HG03342 (cell line): ENCODE measurements around the gene USP36.

Experiments
- ATAC-seq: cut with Tn5 transposase; IDR thresholded peaks from one replicate; pipeline ENCODE4 v1.9.1; 2021; ENCODE audit warnings: mild to moderate bottlenecking, moderate library complexity; ENCODE audit not compliant: unreplicated experiment

The USP36 gene

DNA sequence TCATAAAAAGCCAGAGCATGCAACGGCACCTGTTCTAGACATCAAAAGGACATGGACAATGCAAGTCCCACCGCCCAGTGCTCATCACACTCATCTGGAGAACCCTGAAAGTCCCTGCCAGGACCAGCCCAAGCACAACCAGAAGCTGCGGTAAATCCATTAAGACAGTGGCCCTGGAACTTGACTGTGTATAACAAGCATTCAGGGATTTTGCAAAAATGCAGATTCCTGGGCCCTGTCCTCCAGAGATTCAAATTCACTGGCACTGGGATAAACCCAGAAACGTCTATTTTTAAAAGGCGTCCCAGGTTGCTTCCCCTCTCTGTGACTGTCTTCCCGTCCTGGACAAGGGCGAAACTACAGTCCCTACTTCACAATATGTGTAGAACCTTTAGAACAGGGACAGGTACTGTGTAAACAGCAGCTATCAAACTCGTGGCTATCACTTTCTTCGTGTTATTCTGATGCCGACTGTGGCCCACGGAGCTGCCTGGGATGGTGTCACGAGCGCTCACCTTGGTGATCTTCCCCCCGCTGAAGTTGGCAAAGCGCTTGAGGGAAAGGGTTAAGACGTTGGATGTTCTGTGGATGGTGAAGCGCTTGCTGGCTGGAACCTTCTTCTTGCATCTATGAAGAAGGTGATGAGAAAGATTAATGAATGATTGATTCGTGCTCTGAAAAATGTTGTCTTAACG is 22.3 kb downstream of the USP36 start:
- ATAC-seq: no peak

DNA sequence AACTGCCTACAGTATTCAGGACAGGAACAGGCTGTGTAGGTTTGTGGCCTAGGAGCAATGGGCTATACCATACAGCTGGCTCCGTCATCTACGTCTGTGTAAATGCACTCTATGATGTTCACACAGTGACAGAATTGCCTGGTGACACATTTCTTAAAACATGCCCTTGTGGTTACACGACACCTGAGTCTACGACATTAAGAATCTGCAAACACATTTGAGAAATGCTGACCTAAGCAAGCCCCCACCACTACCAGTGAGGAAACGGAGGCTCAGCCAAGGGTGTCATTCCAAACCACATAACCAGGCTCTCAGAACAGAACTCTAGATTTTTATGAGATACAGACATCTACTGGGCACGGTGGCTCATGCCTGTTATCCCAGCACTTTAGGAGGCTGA is 23.5 kb downstream of the USP36 start:
- ATAC-seq: no peak

DNA sequence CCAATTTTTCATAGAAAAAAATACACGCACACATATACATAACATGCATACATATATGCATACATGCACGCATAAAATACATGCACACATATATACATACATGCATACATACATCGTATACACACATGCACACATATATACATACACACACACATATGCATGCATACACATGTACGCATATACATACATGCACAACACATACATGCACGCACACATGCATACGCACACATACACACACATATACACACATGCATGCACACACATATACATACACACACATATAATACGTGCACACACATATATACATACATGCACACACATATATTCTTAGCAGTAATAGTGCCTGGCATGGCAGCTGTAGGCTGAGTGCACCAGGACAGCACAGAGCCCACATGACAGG is 24.9 kb downstream of the USP36 start:
- ATAC-seq: no peak

DNA sequence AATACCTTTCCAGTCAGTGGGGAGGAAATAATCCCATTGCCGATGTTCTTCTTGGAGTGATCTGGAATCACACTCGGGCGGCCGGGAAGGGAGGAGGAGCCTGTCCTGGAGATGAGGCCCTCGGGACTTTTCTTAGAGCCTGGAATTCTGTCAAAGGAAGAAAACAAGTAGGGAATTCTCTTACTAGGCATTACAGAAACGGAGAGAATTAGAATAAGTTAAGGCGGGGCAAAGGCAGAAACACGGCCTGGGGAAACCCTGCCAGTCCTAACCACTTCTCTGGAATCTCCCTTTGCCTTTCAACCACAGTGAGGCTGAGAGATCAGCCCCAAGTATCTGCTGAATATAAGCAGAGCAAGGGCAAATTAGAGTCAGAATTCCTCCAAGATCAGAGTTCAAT is 27.8 kb downstream of the USP36 start:
- no peak for ATAC-seq

DNA sequence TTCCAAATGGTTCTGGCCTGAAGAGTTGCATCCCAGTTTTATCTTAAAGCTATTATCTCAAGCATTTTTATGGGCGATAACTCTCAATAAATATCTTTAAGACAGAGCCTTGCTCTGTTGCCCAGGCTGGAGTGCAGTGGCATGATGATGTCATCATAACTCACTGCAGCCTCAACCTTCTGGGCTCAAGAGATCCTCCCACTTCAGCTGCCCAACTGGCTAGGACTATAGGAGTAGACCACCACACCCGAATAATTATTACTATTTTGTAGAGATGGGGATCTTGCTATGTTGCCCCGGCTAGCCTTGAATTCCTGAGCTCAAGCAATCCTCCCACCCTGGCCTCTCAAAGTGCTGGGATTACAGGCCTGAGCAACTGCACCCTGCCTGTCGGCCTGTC is 32.5 kb downstream of the USP36 start:
- ATAC-seq: no peak

DNA sequence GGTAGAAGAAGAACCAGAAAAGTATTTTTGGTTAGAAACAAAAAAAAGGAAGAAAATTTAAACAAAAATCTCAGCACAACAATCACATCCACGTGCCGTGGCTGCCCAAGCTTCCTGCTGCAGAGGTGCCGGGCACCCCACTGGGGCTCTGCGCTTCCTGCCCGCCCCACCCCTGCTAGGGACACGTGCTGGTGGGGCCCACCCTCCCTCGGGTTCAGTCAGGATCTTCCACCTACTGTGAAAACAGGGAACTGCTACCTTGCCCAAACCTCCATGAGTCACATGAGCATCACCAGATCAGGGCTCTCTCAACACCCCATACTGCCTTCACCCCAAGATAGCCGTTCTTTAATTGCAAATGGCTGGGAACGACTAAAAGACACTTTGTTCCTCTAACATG is 34.2 kb downstream of the USP36 start:
- no peak for ATAC-seq

DNA sequence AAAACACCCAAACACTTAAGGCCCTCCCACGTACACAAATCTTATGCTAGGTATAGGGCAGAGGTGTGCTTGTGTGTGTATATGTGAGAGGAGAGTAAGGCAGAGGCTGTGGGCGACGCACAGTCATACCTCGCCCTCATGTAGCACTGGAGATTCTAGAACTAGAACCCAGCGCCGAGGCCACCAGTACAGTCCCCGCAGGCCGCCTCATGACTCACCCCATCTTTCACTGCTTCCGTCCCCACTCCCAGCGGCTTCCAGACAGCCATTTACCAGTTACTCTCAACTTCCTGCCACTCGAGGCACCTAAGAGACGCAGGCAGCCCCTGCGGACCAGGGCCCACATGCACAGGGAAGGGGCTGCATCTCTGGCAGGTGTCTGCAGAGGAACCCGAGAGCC is 35.3 kb downstream of the USP36 start:
- no peak for ATAC-seq

DNA sequence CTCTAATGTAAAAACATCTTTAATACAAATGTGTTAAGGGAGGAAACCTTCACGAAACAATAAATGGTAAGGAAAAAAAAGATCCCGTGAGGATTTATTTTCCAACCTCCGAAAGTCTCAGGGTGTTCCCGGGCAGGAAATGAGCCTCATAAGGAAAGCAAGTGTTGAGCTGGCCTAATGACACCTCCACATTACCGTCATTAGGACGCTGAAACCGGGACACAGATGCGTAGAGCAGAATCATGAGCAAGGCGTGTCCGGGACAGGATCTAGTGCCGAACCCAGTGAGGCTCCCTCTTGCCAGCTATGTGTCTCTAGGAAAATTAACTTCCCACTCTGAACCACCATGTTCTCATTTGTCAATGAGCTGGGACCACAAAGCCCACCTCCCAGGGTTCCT is 35.8 kb downstream of the USP36 start:
- no peak for ATAC-seq

DNA sequence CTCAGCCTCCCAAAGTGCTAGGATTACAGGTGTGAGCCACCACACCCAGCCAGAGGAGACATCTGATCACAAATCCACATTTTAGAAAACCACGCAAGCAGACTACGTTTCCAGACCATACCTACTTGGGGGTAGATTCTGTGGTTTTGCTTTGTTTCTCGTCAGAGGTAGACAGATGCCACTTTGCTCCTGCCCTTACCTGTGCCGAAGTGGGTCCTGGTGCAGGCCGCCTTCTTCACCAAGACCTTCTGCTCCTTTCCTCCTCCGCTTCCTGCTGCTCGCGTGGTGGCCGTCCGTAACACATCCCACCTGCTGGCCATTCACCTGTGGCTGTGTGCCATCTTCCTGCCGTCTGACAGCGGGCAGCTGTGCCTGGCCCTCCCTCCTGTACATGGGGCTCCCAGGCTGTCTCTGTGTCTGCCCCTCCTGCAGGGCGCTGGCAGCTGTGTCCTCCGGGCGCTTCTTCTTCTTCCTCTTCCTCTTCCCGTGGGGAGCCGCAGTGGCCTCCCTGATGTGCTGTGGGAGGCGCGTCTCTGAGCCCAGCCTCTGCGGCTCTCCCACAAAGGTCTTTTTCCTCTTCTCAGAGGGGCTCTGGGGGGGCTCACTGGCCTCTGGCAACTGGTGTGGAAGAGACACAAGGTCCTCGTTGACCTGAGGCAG is 37.3 kb downstream of the USP36 start:
- no peak for ATAC-seq

DNA sequence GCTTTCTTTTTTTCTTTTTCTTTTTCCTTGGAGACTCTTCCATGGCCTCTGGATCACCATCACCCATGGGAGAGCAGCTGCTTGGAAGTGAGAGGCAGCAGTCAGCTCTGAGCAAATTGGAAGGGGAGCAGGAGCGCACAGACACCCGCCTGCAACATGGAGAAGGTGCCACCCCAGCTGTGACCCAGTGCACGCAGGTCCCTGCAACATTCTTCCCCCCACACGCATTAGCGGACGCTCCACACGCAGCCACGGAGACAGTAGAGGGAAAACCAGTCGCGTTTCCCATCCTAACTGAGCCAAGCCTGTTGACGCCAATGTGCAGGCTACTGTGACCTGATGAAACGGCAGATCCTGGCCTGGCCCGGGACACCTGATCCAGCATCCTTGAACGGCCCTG is 38.2 kb downstream of the USP36 start:
- ATAC-seq: no peak

DNA sequence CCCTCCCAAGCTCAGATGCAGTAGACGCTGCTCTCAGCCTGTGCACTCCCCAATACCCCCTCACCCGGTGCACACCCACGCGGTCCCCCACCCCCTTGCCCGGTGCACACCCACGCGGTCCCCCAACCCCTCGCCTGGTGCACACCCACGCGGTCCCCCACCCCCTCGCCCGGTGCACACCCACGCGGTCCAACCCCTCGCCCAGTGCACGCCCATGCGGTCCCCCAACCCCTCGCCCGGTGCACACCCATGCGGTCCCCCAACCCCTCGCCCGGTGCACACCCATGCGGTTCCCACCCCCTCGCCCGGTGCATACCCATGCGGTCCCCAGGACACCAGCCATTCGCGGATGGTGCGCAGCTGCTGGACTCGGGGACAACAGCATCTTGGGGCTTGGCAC is 38.6 kb downstream of the USP36 start:
- no peak for ATAC-seq

DNA sequence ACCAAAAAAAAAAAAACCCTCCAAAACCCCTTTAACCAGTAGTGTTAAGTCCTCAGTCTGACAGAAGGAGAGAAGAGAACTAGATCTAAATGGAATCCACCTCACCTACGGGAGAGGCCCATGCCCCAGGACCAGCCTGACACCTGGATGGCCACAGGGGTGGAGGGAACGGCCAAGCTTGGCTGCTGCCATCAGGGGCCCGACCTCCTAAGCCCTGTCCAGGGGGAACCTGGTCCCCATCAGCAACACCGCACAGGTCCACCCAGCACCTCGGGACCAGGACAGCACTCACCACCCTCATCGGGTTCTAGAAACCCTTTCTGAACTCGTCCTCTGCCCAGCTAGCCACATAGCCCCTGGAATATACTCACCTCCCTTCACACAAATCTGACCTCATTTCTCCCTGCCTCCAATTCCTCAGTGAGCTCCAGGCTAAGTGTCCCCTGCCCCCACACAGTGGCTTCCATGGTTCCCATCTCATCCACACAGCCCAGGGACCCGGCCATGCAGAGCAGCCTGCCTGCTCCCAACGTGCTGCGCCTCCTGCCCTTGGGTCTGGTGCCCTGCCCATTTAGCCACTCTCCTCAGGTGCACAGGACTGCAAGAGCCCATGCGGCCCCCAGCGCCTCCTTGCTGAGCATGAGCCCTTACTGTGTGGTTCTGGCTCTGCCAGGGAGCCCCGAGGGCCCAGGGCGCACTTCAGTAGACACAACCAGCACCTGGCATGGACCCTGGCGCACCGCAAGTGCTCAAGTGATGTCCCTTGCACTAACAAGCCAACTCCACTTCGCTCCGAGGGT is 40.3 kb downstream of the USP36 start:
- ATAC-seq: no peak

DNA sequence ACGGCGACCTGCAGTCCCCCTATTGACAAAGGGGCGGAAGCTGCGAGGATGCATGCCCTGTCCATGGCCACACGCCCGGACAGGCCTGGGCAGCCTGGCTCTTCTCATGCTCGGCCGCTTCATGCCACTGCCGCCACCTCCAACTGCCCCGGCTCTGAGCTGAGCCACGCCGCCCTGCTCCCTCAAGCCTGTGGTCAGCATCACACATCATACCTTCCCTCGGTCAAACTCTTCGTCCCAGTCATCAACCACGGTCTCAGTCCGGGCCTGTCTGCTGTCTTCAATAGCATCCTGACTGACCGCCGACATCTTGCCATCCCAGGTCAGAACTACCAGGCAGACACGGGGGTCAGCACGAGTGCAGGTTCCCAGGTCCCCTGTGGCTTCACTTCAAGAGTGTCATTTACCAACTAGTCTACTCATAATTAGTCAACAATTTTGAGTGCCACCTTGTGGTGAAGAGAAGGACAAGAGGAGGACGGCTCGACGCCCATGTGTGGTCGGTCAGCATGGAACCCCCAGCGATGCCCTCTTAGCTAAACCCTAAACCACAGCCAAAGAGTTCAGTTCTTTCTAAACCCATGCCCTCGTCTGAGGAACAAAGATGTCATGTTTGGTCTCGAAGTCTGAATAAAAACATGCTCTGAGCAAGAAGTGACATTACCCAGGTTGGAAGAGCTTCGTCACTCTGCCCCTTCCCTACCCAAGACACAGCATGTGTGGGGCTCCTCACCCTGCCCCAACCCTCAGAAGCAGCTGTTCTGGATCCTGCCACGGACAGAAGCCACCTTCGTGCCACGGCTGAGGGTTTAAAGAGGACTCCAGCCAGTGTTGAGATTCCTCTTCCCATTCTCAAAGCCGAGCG is 41.7 kb downstream of the USP36 start:
- ATAC-seq: no peak

DNA sequence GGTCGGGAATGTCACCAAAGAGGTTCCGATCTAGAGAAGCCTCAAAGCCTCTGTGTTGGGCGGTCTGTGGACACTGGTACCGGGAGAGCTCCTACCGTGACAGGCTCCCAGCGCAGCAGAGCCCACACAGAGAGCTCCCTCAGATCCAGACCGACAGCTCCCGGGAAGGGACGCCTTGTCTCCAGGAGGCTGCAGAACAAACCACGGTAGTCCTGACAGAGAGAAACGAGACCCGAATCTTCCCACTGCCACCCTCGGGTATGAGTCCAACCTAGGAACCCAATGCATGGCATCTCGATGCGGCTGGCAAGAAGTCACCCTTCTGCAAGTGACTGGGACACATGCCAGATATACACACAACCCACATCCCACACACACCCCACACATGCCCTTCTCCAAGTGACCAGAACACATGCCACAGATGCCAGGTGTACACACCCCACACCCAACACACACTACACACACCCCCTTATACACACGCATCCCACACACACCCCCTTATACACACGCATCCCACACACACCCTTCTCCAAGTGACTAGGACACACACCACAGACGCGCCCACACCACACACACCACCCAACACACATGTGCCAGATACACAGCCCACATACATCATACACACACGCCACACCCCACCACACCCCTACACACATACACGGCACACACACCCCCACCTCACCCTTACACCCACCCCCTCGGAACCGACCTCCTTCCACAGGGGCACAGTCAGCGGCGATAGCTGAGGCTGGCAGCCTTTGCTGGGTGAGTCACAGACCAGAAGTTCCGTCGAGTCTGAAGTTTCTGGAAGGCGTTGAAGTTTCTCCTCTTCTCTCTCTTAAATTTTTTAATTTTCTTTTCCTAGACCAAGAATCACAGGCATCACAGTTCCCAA is 42.7 kb downstream of the USP36 start:
- no peak for ATAC-seq

DNA sequence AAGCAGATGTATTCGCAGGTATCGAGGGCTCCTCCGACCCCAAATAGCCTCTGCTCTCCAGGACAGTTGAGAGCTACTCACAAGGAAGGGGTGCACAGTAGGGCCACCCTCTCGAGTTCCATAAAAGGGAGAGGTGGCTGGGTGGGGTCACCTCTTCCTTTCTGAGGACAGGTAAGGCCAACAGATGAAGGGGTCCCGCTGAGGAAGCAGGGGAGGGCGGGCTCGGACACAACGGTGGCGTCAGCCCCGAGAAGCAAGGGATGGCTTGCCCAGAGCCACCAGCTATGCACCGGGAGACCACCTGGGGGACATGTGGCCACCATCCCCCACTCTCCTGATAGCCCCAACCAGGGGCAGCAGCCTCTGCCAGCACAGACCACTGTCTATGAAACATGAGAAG is 43.4 kb downstream of the USP36 start:
- no peak for ATAC-seq

DNA sequence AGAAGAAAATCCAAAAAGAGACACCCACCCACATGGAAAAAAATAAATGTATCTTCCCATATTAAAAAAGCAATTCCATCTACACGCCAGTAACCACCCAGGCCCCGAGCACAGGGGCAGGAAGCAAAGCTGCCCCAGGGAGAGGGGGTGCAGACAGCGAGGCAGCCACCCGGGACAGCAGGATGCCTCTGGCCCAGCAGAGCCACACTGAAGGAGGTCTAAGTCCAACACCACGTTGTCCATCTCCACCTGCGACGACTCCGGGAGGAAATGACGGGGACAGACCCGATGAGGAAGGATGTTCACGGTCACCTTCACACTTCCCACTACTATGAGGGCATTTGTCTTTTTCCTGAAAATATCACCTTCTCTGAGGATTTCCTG is 44.1 kb downstream of the USP36 start:
- no peak for ATAC-seq

DNA sequence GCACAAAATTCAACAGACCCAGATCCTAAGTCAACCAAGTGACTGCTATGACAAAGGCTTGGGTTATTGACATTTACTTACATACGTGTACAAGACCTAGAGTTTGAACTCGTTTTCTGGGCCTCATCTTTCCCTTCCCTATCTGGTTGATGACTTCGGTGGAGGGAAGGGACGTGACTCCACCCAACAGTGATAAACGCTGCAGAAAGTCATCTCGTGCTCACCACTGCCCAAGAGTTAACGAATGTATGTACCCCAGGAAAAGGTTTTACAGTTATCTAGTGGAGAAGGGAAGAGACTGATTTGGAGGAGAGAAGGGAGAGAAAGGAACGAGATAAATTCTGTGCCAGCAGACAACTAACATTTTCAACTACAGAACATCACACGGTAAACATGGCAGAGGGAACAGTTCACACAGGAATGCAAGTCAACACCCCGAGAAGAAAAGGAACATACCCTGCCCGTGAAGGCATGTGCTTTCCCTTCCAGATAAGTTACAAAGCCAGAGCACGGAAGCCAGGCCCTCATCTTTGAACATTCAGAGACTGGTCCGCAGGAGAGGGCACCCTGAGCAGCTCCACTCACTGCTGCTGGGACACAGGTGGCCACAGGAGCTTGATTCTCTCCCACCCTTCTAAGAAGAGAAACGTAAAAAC is 44.6 kb downstream of the USP36 start:
- ATAC-seq: no peak

DNA sequence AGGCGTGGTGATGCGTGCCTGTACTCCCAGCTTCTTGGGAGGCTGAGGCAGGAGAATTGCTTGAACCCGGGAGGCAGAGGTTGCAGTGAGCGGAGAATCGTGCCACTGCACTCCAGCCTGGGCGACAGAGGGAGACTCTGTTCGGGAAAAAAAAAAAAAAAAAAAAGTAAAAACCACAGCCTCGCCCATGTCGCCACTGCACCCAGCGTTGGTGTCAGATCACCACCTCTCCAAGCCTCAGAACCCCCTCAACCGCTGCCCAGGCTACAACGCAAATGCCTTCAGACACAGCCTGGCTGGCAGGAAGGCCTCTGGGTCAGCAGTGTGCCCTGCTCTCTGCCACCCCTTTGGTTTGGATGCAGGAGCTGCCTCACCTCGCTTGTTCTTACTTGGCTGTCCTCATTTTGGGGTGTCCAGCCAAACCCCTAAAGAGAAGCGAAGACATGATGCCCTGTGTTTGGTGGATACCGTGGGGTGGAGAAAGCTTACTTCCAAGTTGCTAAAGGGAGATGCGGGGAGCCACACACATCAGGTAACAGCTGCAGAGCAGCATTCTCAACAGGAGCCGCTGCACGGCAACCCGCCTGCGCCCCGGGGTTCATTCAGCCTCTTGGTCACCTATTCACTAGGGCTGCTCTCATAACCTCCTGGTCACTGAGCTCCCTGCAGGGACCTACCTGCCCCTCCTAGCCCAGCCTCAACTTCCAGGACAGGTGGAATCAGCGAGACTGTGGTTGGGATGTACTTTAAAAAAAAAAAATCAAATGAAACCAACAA is 45.6 kb downstream of the USP36 start:
- ATAC-seq: no peak

DNA sequence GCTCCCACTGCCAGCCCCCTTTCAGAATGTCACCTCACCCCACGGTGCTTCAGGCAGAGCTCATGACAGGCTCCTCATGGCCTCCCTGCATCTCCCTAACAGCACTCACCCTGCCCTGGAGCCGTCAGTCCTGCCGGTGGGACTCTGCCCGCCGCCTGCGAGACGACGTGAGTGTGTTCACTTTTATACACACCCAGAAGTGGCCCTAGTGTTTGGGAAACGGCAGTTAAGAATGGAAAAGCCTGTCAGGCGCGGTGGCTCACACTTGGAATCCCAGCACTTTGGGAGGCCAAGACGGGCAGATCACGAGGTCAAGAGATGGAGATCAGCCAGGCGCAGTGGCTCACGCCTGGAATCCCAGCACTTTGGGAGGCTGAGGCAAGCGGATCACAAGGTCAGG is 46.2 kb downstream of the USP36 start:
- no peak for ATAC-seq
